HEK293 (cell line): Measurements from ENCODE around the gene ADM2.

Source experiments
- FEZF1 ChIP-seq: fragments of 450-650 bp; formaldehyde crosslinking; IDR thresholded peaks from 2 replicates; pipeline ENCODE4 v1.5.1; 2016; ENCODE audit warnings: missing biosample characterization, missing genetic modification characterization
- RBAK ChIP-seq: fragments of 450-650 bp; formaldehyde crosslinking; IDR thresholded peaks from 2 replicates; pipeline ENCODE4 v1.5.1; 2016; ENCODE audit warnings: missing biosample characterization, missing genetic modification characterization
- REST ChIP-seq: fragments of 450-650 bp; formaldehyde crosslinking; IDR thresholded peaks from 2 replicates; pipeline ENCODE4 v1.5.1; 2016; ENCODE audit warnings: missing biosample characterization, missing genetic modification characterization
- ZFP41 ChIP-seq: fragments of 450-650 bp; formaldehyde crosslinking; IDR thresholded peaks from 2 replicates; pipeline ENCODE4 v1.5.1; 2016; ENCODE audit warnings: missing biosample characterization, missing genetic modification characterization, borderline replicate concordance
- ZNF174 ChIP-seq: fragments of 450-650 bp; formaldehyde crosslinking; IDR thresholded peaks from 2 replicates; pipeline ENCODE4 v1.5.0; 2017; ENCODE audit warnings: missing biosample characterization, mild to moderate bottlenecking, missing genetic modification characterization
- ZNF18 ChIP-seq: fragments of 450-650 bp; formaldehyde crosslinking; IDR thresholded peaks from 2 replicates; pipeline ENCODE4 v1.5.1; 2016; ENCODE audit warnings: missing biosample characterization, missing genetic modification characterization
- TF ChIP-seq, protein P1 (sequence below): fragments of 450-650 bp; formaldehyde crosslinking; optimal IDR thresholded peaks from 2 replicates; pipeline ENCODE3; 2016; ENCODE audit warnings: missing biosample characterization, mild to moderate bottlenecking, missing genetic modification characterization
- TF ChIP-seq, protein P2 (sequence below): fragments of 450-650 bp; formaldehyde crosslinking; IDR thresholded peaks from 2 replicates; pipeline ENCODE4 v1.5.1; 2016; ENCODE audit warnings: missing biosample characterization, missing genetic modification characterization

- TF ChIP-seq RBAK (tag by site-specific recombination) (no peak), FEZF1 (tag by site-specific recombination) (no peak), REST (tag by site-specific recombination) (no peak), ZFP41 (no peak), ZNF18 (no peak), ZNF174 (no peak)
- TF ChIP-seq, protein P1, sequence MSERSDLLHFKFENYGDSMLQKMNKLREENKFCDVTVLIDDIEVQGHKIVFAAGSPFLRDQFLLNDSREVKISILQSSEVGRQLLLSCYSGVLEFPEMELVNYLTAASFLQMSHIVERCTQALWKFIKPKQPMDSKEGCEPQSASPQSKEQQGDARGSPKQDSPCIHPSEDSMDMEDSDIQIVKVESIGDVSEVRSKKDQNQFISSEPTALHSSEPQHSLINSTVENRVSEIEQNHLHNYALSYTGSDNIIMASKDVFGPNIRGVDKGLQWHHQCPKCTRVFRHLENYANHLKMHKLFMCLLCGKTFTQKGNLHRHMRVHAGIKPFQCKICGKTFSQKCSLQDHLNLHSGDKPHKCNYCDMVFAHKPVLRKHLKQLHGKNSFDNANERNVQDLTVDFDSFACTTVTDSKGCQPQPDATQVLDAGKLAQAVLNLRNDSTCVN = no peak
- TF ChIP-seq, protein P2, sequence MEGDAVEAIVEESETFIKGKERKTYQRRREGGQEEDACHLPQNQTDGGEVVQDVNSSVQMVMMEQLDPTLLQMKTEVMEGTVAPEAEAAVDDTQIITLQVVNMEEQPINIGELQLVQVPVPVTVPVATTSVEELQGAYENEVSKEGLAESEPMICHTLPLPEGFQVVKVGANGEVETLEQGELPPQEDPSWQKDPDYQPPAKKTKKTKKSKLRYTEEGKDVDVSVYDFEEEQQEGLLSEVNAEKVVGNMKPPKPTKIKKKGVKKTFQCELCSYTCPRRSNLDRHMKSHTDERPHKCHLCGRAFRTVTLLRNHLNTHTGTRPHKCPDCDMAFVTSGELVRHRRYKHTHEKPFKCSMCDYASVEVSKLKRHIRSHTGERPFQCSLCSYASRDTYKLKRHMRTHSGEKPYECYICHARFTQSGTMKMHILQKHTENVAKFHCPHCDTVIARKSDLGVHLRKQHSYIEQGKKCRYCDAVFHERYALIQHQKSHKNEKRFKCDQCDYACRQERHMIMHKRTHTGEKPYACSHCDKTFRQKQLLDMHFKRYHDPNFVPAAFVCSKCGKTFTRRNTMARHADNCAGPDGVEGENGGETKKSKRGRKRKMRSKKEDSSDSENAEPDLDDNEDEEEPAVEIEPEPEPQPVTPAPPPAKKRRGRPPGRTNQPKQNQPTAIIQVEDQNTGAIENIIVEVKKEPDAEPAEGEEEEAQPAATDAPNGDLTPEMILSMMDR = no peak
Measured at GRCh38 chr22:50439871-50440331, 41.4 kb upstream of the ADM2 start.
